NCI-H2196 treated with DMSO at 0.1 percent for 48 hours (cell line): ENCODE results near the gene TAS2R20.
"Not testable (repeated sequence)": the region's sequence is repeated elsewhere in the genome, so short reads cannot be mapped to it uniquely, and the experiment has no call there.

Experiments used
- DNase-seq: peaks from one replicate; lab custom pipeline; 2025; ENCODE audit not compliant: unreplicated experiment; lab: John Stamatoyannopoulos, UW

The TAS2R20 gene, protein sequence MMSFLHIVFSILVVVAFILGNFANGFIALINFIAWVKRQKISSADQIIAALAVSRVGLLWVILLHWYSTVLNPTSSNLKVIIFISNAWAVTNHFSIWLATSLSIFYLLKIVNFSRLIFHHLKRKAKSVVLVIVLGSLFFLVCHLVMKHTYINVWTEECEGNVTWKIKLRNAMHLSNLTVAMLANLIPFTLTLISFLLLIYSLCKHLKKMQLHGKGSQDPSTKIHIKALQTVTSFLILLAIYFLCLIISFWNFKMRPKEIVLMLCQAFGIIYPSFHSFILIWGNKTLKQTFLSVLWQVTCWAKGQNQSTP

DNA sequence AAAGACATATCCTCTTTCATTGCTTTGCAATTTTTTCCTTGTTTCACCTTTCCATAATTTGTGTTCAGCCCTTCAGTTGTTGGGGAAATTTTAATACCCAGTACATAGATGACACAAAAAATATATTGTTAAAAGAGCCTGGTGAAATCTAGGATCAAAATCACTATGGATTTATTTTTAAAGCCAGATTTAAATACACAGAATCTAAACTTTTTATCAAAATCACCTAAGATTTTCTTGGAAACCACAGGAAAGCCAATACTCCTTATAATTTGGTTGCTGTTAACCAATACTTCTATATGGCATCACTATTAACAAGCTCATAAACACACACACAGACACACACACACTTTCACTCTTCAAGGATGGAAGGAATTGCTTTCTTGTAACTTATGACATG is at the start of gene TAS2R20:
Gene TAS2R20, minus strand, starts transcription at position 101 of the 400 bp plus-strand sequence. CDS start 429 bp downstream, outside the sequence.
- DNase-seq, result no peak

DNA sequence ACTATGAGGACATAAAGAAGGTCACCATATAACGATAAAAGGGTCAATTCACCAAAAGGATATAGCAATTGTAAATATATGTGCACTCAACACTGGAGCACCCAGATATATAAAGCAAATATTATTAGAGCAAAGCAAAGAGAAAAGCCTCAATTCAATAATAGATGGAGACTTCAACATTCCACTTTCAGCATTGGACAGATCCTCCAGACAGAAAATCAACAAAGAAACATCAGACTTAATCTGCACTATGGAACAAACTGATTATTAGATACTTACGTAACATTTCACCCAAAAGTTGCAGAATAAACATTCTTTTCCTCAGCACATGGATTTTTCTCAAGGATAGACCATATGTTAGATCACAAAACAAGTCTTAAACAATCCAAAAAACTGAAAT is 43.3 kb upstream of the TAS2R20 start:
- not testable (repeated sequence) for DNase-seq

DNA sequence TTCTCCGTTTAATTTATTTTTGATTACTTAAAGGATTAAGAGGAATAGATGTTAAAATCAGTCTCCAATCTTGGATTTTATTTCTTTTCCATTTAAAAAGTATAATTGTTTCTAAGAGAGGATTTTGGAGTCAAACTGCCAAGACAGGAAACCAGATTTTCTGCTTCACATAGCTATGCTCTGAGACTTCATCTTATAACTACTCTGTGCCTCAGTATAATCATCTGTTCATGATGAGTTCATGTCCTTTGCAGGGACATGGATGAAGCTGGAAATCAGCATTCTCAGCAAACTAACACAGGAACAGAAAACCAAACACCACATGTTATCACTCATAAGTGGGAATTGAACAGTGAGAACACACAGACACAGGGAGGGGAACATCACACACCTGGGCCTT is 42.1 kb upstream of the TAS2R20 start:
- no peak for DNase-seq

DNA sequence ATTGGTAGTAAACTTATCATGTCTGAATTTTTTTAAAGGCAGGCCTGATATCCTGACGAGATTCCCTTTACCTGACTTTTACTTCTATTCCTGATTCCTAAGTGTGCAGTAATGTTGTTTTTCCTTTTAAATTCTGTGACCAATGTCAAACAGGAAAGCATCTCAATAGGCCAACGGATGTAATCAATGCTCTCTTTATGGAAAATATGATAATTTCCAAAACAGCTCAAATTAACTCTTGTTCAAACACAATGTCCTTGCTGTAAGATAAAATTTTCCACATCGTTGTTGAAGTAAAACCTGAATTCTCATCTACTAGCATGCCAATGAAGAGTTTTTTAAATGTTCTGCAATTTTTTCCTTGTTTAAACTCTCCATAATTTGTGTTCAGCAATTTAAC is 41.1 kb upstream of the TAS2R20 start:
- DNase-seq, result no peak

DNA sequence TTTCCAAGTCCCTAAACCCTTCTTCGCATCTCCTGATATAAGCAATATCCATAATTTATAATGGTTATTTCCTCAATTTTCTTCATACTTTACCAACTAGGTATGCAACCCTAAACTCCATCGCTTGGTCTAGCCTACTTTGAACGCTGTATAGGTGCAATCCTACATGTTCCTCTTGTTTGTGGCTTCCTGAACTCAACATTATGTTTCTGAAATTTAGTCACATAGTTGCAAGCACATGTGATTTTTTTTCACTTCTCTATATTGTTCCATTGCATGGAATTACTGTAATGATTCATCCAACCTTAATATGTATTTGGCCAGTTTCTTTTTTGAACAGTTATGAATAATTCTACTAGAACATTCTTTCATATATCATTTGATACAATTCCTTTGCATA is 35.9 kb upstream of the TAS2R20 start:
- DNase-seq, result not testable (repeated sequence)

DNA sequence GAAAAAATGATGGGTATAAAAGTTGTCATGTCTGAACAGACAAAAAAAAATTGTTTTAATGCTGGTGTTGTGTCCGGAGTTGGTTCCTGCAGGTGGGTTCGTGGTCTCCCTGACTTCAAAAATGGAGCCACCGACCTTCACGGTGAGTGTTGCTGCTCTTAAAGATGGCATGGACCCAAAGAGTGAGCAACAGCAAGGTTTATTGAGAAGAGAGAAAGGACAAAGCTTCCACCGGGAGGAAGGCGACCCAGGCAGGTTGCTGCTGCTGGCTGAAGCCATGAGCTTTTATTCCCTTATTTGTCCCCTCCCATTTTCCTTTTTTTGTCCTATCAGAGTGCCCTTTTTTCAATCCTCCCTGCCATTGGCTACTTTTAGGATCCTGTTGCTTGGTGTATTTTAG is 33.2 kb upstream of the TAS2R20 start, which contains the start of gene TAS2R31:
Gene TAS2R31, minus strand, starts transcription at position 101 of the 400 bp plus-strand sequence. Its CDS starts 72 bp downstream, at position 29.
- no peak for DNase-seq

DNA sequence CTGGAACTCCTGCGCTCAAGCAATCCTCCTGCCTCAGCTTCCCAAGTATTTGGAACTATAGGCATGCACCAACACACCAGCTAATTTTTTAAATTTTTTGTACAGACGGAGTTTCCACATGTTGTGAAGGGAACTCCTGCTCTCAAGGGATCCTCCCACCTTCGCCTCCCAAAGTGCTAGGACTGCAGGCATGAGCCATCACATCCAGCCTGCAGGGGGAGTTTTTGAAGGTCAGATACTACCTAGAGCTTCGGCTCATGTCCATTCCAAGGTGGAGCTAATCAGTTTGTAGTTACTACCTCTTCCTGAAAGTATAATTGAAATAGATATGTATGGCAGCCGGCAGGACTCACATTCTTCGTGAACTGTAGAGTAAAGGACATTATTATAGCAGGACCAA is 28.0 kb upstream of the TAS2R20 start:
- no peak for DNase-seq

DNA sequence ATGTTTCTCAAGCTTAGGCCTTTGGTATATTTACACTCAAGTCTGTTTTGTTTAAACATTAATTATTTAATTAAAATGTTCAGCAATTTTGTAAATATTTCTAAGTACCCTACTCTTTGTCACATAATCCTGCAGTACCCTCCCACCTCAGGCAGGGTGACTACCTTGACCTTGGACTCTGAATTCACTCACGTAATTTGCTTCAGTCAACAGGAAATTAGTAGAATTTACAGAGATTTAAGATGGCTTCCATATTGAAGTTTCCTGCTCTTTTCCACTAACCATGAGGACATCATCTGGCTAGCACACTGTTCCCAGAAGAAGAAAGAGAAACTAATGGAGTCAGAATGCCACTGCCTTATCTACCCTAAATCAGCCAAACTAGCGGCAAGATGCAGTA is 25.3 kb upstream of the TAS2R20 start:
- DNase-seq, result no peak

DNA sequence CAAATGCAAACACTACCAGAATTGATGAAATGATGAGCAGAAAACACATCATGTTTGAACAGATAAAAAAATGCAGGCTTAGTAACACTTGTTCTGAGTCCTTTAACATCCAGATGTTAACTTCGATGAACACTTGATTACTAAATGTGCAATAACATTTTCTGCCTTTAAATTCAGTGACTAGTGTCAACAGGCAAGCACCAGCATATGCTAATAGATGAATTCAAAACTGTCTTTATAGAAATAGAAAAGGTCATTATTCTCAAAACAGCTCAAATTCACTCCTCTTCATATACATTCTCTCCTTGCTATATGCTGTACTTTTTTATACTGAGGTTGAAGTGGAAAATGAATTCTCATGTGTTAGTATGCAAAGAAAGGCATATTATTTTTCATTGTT is 24.4 kb upstream of the TAS2R20 start, which contains the start of gene TAS2R19:
Gene TAS2R19, minus strand, starts transcription at position 101 of the 400 bp plus-strand sequence. Its CDS starts 49 bp downstream, at position 52.
- DNase-seq, result no peak

DNA sequence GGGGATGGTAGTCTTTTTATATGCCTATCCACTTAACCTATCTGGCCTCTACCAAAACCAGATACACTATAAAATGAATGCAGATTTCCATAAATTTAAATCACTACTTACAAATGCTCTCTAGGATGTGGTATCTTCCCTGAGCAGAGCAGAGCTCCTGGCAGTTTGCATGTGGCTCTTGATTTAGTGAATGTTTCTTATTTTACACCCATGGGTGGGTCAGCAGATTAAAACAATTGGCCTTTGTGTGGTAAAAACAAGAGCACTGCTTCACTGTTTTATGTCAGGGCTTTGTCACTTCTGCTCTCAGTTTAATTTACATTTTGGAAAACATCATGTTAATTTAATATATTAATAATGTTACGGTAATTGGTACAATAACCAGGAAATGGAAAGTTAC is 18.8 kb upstream of the TAS2R20 start:
- DNase-seq, result no peak

DNA sequence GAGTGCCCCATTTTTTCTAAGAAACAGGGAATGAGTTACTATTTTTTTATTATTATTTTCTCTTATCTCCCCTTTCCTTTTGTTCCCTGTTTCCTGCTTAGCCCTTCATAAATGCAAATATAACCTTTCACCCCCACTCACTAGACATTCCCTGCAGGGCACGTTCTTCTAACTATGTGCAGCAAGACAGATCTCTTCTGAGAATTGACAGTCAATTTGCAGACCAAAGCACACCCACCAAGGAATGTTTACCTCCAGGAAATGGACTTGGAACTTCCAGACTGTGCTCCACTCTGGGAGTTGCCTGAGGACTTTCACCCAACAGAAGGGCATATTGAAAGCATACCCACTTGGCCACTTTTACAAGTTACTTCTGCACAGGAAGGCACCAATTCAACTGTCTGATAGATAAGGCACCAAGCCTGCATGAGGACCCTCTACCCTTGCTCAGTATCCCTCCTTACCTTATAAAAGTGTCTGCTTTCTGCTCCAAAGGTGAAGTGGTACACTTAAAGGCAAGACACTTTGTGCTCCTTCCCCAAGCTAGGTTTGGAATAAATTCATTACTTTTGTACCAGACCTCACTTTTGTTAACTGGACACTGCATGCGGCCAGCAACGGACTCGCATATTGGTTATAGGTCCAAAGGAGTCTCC is 17.8 kb upstream of the TAS2R20 start:
- no peak for DNase-seq

DNA sequence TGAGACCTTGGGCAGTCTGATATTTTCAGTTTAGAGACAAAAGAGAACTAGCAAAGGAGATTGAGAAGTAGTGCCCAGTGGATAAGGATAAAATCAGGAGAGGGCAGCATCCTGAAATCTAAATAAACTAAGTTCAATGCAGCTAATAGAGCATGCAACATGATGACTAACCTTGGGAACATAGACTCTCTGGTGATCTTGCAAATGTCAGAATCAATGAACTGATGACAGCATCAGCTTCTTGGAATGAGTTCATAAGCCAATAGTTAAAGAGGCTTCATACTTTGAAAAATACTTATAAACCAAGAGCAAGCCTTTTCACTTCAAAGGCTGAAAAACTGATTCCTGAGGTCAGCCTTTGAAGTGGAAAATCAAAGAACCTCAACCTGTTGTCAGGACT is 16.1 kb upstream of the TAS2R20 start:
- no peak for DNase-seq

DNA sequence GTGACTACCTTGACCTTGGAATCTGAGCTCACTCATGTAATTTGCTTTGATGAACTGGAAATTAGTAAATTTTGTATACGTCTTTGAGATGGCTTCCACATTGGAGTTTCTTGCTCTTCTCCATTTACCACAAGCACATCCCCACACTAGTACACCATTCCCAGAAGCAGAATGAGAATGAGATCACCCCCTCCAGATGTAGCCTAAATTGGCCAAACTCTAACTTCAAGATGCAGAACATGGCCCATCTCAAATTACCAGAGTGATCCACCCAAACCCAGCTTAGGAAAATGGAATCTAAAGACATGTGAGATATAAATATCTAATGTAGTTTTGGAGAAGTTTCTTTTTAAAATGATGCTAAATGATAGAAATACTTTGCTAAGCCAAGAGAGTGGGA is 9.5 kb upstream of the TAS2R20 start:
- no peak for DNase-seq

DNA sequence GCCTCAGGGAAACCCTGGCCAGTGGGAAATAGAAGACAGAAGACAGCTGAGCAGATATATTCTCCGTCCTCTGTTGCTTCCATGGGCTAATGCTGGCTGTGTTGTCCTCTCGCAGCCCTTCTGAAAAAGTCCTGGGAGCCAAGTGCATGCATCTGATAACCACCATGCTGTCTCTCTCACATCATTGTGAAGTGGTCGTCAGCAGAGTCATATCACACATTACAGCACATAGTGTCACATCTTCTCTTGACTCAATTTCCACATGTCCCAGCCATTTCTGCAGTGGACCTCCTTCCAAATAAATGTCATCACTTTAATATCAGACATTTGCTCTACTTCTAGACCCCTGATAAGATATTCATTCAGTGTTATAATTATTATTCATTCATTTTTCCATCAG is 3.8 kb downstream of the TAS2R20 start:
- no peak for DNase-seq

DNA sequence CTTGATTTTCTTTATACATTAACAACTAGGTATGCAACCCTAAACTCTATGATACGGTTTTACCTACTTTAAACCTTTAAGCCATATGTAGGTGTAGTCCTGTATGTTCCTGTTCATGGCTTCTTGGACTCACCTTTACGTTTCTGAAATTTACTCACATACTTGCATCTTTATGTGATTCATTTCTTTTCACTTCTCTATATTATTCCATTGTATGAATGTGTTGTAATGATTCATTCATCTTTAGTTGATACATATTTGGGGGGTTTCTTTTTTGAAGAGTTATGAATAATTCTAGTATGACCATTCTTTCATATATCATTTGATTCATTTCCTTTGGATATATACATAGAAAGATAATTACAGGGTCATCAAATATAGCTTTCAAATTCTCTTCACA is 9.0 kb downstream of the TAS2R20 start:
- DNase-seq, result no peak

DNA sequence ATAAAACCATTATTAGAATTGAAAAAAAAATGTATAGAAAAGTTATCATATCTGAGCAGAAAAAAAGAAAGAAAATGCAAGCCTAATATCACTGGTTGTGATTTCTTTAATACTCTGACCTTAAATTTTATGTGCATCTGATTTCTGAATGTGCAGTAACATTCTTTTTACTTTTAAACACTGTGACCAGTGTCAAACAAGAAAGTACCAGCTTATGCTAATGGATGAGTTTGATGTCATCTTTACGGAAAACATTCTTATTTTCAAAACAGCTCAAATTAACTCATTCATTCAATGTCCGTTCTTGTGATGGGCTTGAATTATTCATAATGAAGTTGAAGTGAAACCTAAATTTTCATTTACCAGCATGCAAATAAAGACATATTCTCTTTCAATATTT is 11.3 kb downstream of the TAS2R20 start, which contains the start of gene TAS2R50:
Gene TAS2R50, minus strand, starts transcription at position 101 of the 400 bp plus-strand sequence. Its CDS starts 52 bp downstream, at position 49.
- no peak for DNase-seq

DNA sequence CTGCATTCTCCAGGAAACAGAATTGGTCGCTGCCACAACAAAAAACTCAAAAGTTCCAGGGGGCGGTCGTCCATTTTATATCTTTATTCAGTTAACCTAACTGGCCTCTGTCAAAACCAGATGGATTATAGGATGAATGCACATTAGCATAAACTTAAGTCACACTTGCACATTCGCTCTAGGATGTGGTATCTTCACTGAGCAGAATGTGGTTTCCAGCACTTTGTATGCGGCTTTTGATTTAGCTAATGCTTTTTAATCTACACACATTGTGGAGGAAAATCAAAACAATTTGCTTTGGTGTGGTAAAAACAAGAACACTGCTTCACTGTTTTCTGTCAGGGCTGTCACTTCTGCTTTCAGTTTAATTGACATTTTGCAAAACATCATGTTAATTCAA is 15.9 kb downstream of the TAS2R20 start:
- no peak for DNase-seq

DNA sequence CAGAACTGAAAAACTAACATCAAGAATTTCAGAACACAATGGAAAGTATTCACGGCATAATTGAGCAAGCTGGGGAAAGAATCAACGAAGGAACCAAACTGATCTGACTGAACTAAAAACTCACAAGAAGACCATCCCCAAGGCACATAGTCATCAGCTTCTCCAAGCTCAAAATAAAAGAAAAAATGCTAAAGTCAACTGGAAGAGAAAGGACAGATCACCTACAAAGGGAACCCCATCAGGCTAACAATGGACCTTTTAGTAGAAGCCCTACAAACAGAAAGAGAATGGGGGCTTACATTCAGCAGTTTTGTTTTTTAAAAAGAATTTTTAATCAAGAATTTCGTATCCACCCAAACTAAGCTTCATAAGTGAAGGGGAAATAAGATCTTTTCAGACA is 23.1 kb downstream of the TAS2R20 start:
- no peak for DNase-seq

DNA sequence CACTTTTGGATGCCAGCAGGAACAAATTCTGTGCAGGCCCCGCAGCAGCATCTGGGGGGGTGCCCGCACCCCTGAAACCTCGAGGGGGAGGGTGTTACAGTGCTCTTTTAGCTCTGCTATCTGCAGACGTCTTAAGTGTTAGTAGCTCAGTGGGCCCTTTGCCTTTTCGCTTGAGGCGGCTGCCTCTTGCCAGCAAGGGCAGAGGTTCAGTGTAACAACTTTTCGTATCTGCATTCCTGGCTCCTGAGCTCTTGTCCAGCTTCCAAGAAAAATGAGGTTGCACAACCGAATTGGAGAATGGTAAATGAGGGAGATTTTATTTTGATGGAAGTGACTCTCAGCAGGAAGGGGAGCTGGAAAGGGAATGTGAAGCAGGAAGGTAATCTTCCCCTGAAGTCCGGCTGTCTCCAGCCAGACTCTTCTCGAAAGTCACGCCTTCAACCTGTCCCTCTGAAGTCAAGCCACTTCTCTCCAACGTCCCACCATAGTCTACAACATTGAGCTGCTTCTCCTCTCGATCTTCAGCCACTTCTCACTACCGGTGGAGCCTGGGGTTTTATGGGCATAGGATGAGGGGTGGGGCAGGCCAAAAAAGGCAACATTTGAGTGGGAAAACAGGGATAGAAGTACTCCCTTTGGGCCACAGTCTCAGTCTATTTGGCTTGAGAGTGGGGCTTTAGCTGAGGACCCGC is 29.2 kb downstream of the TAS2R20 start:
- no peak for DNase-seq

DNA sequence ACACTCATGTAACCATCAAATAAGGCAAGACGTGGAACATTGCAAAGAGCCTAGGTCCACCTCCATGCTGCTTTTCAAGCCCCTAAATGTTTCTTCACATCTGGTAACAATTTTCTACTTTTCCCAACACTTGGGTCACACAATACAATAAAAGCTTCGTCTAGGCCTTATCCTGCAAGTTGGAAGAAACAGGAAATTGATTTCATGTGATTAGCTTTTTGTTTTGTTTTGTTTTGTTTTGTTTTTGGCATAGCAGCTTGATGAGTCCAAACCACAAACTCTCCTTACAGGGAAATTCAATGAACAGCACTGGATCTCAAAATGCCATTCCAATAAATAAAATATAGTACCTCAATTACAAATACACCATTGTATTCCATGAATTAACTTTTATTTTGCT is 30.7 kb downstream of the TAS2R20 start:
- no peak for DNase-seq

DNA sequence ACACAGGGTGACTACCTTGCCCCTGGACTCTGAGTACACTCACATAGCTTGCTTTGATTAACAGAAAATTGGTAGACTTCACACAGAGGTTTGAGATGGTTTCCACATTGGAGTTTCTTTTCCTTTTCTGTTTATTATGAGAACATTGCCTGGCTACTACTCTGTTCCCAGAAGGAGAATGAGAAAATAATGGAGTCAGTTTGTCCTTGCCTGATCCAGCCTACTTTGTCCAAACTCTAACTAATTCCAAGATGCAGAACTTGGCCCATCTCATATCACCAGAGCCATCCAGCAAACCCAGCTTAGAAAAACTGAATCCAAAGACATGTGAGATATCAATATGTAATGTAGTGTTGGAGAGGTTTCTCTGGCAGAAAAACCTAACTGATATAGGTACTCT is 31.8 kb downstream of the TAS2R20 start:
- no peak for DNase-seq

DNA sequence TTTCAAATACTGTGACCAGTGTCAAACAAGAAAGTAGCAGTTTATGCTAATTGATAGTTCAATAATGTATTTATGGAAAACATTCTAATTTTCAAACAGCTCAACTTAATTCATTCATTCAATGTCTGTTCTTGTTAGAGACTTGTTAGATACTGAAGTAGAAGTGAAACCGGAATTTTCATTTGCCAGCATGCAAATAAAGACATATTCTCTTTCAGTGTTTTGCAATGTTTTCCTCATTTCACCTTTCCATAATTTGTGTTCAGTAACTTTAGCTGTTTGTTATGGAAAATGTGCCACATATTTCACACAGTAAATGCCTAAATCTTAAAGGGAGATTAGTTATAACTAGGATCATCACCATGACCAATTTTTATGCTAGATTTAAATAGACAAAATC is 32.6 kb downstream of the TAS2R20 start:
- no peak for DNase-seq
